Hepatocyte (in vitro differentiated cells): ENCODE measurements around the gene ADAMTSL5.

Experiments
- CTCF ChIP-seq: fragments of 200-600 bp; sonication (generic); IDR thresholded peaks from 2 replicates; pipeline ENCODE4 v1.5.1; 2016; ENCODE audit warnings: antibody characterized with exemption, mild to moderate bottlenecking; ENCODE audit not compliant: poor library complexity
- EZH2 ChIP-seq: fragments of 200-600 bp; sonication (generic); IDR thresholded peaks from 2 replicates; pipeline ENCODE4 v1.6.1; 2016; ENCODE audit warnings: antibody characterized with exemption, mild to moderate bottlenecking, borderline replicate concordance
- EZH2phosphoT487 ChIP-seq: fragments of 200-600 bp; sonication (generic); IDR thresholded peaks from one replicate; pipeline ENCODE4 v1.6.1; 2018; ENCODE audit warnings: antibody characterized with exemption, mild to moderate bottlenecking, low read depth, moderate library complexity; ENCODE audit not compliant: unreplicated experiment, severe bottlenecking

GRCh38 chr19:1508507-1508856 is 4.3 kb downstream of the ADAMTSL5 start:
- TF ChIP-seq CTCF (no peak), EZH2 (no peak), EZH2phosphoT487 (no peak)
